Keratinocyte (primary cell): ENCODE results near the gene PDCD6IP. TPM values are rescaled to one million over a fixed set of nuclear protein-coding genes. Genes with fewer than 3 reads are reported as not detected.

Experiments used
- DNase-seq: peaks from one replicate; pipeline ENCODE4 v3.0.0-alpha.2; 2011; ENCODE audit warnings: low read depth, missing footprints, low spot score
- FAIRE-seq: peaks from 2 replicates; lab custom pipeline; 2011; peaks lifted over from hg19 to GRCh38; lab: Jason Lieb, UNC
- H2AFZ ChIP-seq: 2 replicates; pipeline ENCODE4 v1.6.0; 2012; ENCODE audit warnings: low read length, control low read depth, inconsistent platforms; ENCODE audit not compliant: control insufficient read depth
- H3K27ac ChIP-seq: 2 replicates; pipeline ENCODE4 v1.5.1; 2011; ENCODE audit warnings: low read length; ENCODE audit not compliant: control insufficient read depth, insufficient read depth
- H3K27me3 ChIP-seq: 3 replicates; pipeline ENCODE4 v1.6.0; 2011; ENCODE audit warnings: low read length; ENCODE audit not compliant: control insufficient read depth, insufficient read depth; ENCODE audit errors: extremely low read depth
- H3K36me3 ChIP-seq, 2 experiments: 2 replicates in 1 of 2; 3 replicates in 1 of 2; pipeline ENCODE4 v1.5.1; 2011; ENCODE audit warnings: low read length in 2 of 2, mild to moderate bottlenecking in 1 of 2; ENCODE audit not compliant: control insufficient read depth in 2 of 2, insufficient read depth in 2 of 2; ENCODE audit errors: extremely low read depth in 1 of 2
- H3K4me1 ChIP-seq: 3 replicates; pipeline ENCODE4 v1.5.1; 2011; ENCODE audit warnings: low read length; ENCODE audit not compliant: control insufficient read depth, insufficient read depth; ENCODE audit errors: extremely low read depth
- H3K4me2 ChIP-seq: 3 replicates; pipeline ENCODE4 v1.6.0; 2011; ENCODE audit warnings: low read depth, low read length; ENCODE audit not compliant: control insufficient read depth, insufficient read depth; ENCODE audit errors: extremely low read depth
- H3K4me3 ChIP-seq, 3 experiments: fragments of 200-600 bp in 1 of 3; sonication (generic) in 1 of 3; 2 replicates in 2 of 3; 3 replicates in 1 of 3; pipeline ENCODE4 v1.5.1; 2011 to 2016; ENCODE audit warnings: low read length in 3 of 3, mild to moderate bottlenecking in 3 of 3, control low read depth in 2 of 3, inconsistent platforms in 1 of 3, low read depth in 1 of 3, mixed read lengths in 1 of 3, mixed run types in 1 of 3, moderate library complexity in 1 of 3; ENCODE audit not compliant: control insufficient read depth in 2 of 3, insufficient read depth in 2 of 3; ENCODE audit errors: extremely low read depth in 1 of 3
- H3K79me2 ChIP-seq: 2 replicates; pipeline ENCODE4 v1.6.0; 2012; ENCODE audit warnings: low read length; ENCODE audit not compliant: control insufficient read depth, insufficient read depth
- H3K9ac ChIP-seq: 3 replicates; pipeline ENCODE4 v1.6.0; 2011; ENCODE audit warnings: low read length; ENCODE audit not compliant: control insufficient read depth, insufficient read depth; ENCODE audit errors: extremely low read depth
- H3K9me1 ChIP-seq: 3 replicates; pipeline ENCODE4 v1.6.0; 2011; ENCODE audit warnings: low read length; ENCODE audit not compliant: control insufficient read depth, insufficient read depth; ENCODE audit errors: extremely low read depth
- H3K9me3 ChIP-seq: 2 replicates; pipeline ENCODE4 v1.5.1; 2012; ENCODE audit warnings: low read depth, low read length; ENCODE audit not compliant: control insufficient read depth
- H4K20me1 ChIP-seq: 3 replicates; pipeline ENCODE4 v1.6.0; 2011; ENCODE audit warnings: low read length; ENCODE audit not compliant: control insufficient read depth, insufficient read depth; ENCODE audit errors: extremely low read depth
- CTCF ChIP-seq, 3 experiments: IDR thresholded peaks in 1 of 3; conservative IDR thresholded peaks in 1 of 3; optimal IDR thresholded peaks in 1 of 3; 2 replicates in 2 of 3; 3 replicates in 1 of 3; pipeline versions ENCODE3 to v1.5.1; 2011; ENCODE audit warnings: low read length in 3 of 3, mild to moderate bottlenecking in 3 of 3, moderate library complexity in 2 of 3, control low read depth in 1 of 3, inconsistent platforms in 1 of 3; ENCODE audit not compliant: insufficient read depth in 2 of 3; ENCODE audit errors: extremely low read depth in 1 of 3
- EZH2 ChIP-seq: IDR thresholded peaks from one replicate; pipeline ENCODE4 v1.6.1; 2012; ENCODE audit warnings: inconsistent platforms, mild to moderate bottlenecking, low read length, moderate library complexity
- dilution Hi-C: fragments of 300-500 bp; cut with MboI; formaldehyde crosslinking; loops from one replicate; pipeline ENCODE4 v1.7.0; 2020; ENCODE audit warnings: low sequenced_read_pairs; ENCODE audit not compliant: extremely low pct_ligation_motif_present
- polyA plus RNA-seq, 5 experiments: library from polyadenylated mRNA; depleted of rRNA in 3 of 5; stranded (reverse) in 3 of 5; stranded (forward) in 1 of 5; unstranded in 1 of 5; fragments of >200 nt; gene quantifications; 1 replicate in 1 of 5; 2 replicates in 3 of 5; 3 replicates in 1 of 5; pipeline versions ENCODE4 v1.2.1 to v1.2.3, GENCODE V29; 2011 to 2012; ENCODE audit warnings: missing spikeins in 2 of 5, low read depth in 1 of 5, low replicate concordance in 1 of 5

The PDCD6IP gene
- polyA plus RNA-seq, 1 donor (not counting 4 experiments of a cell fraction or from before 2014, with no cell fraction given), result 183 TPM

- no peak for FAIRE-seq
- peaks cover 35% of the 10 kb centered on the region for H3K79me2 ChIP-seq
- dilution Hi-C loops, result no loop called here
Measured at GRCh38 chr3:33823821-33824220, 25.4 kb downstream of the PDCD6IP start.

GRCh38 chr3:33825111-33825510, 26.7 kb downstream of the PDCD6IP start:
- FAIRE-seq (no peak), DNase-seq (no peak)
- TF ChIP-seq EZH2, result no peak
- TF ChIP-seq CTCF (optimal IDR thresholded peaks at IDR 0.05 in 1 of 3, IDR thresholded peaks at IDR 0.05 in 1 of 3, conservative IDR thresholded peaks at IDR 0.05 in 1 of 3; ENCODE audit: extremely low read depth in 1 of 3, insufficient read depth in 2 of 3, low read length in 3 of 3), result no peak
- Histone ChIP-seq H3K9me3 (no peaks in the 10 kb centered on the region), H3K9me1 (no peaks in the 10 kb centered on the region), H3K4me2 (no peak overlapping the region), H2AFZ (no peak overlapping the region), H3K4me1 (no peaks in the 10 kb centered on the region), H3K4me3 (no peak overlapping the region), H3K27ac (no peak overlapping the region), H3K36me3 (peaks cover 12% of the 10 kb centered on the region in 2 experiments), H3K79me2 (peaks cover 24% of the 10 kb centered on the region), H3K9ac (no peak overlapping the region), H4K20me1 (peaks cover 3% of the 10 kb centered on the region), H3K27me3 (no peaks in the 10 kb centered on the region)
- dilution Hi-C loops, result no loop called here

More at GRCh38 chr3:33823821-33824220, 25.4 kb downstream of the PDCD6IP start:
- Histone ChIP-seq H3K4me3 (no peak overlapping the region), H3K27me3 (no peaks in the 10 kb centered on the region), H3K27ac (no peak overlapping the region), H3K4me1 (no peaks in the 10 kb centered on the region), H2AFZ (no peak overlapping the region), H3K9me1 (no peaks in the 10 kb centered on the region), H3K36me3 (peaks cover 10 to 12% of the 10 kb centered on the region in 2 experiments), H3K9me3 (no peaks in the 10 kb centered on the region), H3K4me2 (no peak overlapping the region), H4K20me1 (peaks cover 6% of the 10 kb centered on the region), H3K9ac (no peak overlapping the region)
- TF ChIP-seq CTCF (optimal IDR thresholded peaks at IDR 0.05 in 1 of 3, IDR thresholded peaks at IDR 0.05 in 1 of 3, conservative IDR thresholded peaks at IDR 0.05 in 1 of 3; ENCODE audit: extremely low read depth in 1 of 3, insufficient read depth in 2 of 3, low read length in 3 of 3) (no peak), EZH2 (no peak)
- no peak for DNase-seq
